DMS114 treated with DMSO at 0.1 percent for 48 hours (cell line): ENCODE results near the gene TSKS.

ENCODE experiments used
- DNase-seq: peaks from one replicate; lab custom pipeline; 2025; ENCODE audit not compliant: unreplicated experiment; lab: John Stamatoyannopoulos, UW

TSKS gene, protein sequence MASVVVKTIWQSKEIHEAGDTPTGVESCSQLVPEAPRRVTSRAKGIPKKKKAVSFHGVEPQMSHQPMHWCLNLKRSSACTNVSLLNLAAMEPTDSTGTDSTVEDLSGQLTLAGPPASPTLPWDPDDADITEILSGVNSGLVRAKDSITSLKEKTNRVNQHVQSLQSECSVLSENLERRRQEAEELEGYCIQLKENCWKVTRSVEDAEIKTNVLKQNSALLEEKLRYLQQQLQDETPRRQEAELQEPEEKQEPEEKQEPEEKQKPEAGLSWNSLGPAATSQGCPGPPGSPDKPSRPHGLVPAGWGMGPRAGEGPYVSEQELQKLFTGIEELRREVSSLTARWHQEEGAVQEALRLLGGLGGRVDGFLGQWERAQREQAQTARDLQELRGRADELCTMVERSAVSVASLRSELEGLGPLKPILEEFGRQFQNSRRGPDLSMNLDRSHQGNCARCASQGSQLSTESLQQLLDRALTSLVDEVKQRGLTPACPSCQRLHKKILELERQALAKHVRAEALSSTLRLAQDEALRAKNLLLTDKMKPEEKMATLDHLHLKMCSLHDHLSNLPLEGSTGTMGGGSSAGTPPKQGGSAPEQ

DNA sequence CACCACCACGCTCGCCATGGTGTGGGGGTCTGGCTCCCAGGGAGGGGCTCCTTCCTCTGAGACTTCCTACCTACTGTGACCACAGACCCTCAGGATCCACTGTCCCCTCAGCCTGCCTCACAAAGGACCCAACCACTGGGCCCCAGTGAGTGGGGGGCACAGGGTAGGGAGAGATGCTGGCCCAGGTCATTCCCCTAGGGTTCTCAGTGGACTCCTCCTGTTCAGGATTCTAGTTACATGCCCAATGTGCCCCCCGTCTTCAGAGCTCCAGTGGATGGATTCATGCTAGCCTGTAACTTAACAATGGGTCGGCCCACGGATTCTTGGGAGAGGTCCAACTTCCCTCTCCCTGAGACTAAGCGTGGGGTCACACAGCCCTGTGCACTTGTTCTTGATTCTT, at the start of gene TSKS:
Gene TSKS (minus strand): TSS at position 77 of the 400 bp plus-strand sequence. CDS start 59 bp downstream, at position 18.
- no peak for DNase-seq

DNA sequence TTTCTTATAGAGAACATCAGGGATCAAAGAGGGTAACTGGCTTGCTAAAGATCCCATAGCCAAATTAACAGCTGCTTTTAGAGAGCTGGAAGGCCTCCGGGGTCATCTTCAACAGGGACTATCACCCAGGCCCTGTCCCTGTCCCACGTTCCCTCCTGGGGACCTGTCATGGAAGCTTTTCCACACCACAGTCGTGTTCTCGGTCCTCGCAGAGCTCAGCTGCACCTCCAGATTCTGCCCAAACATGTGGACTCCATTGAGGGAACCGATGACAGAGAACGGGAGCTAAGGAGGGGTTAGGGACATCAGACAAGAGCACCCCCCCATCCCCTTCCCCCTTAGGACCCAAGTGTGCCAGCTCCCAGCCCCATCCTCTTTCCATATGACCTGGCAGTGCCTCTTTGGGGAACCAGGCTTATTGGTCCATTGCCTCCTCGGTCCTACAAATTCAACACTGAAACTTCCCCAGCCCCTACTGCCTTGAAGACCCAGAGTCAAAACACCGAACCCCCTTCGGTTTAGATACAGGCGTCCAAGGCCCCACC, 49.4 kb upstream of the TSKS start:
- no peak for DNase-seq

DNA sequence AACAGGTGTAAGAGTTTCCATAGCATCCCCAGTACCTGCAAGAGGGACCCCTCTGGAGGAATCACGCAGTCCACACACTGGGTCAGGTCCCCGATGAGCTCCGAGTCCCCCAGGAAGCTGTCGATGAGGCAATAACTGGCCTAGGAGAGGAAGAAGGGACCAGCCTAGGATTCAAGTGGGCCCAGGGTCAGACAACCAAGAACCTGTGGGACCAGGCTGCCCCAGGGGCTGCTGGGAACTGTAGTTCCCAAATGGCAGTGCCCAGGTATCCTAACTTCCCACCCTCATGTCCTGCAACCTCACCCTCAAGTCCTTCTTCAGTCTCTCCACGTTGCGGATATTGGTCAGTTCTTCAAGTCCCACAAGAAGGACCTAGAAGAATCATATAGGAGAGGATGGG, 48.2 kb upstream of the TSKS start:
- DNase-seq, result no peak

DNA sequence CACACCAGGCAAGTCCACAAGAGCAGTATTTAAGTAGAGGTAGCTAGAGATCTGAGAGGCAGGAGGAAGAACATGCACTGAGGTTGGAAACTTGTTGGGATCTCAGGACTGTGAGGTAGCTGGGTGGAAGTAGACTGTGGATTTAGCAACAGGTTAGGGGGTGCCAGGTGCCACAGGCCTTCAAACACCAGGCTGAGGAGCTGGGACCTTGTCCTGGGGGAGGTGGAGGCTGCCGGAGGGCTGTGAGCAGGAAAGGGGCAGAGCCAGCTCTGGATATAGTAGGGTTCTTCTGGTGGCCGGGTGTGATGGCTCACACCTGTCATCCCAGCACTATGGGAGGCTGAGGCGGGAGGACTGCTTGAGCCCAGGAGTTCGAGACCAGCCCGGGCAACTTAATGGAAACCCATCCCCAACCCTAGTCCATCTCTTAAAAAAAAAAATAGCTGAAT, 46.9 kb upstream of the TSKS start:
- DNase-seq, result no peak

DNA sequence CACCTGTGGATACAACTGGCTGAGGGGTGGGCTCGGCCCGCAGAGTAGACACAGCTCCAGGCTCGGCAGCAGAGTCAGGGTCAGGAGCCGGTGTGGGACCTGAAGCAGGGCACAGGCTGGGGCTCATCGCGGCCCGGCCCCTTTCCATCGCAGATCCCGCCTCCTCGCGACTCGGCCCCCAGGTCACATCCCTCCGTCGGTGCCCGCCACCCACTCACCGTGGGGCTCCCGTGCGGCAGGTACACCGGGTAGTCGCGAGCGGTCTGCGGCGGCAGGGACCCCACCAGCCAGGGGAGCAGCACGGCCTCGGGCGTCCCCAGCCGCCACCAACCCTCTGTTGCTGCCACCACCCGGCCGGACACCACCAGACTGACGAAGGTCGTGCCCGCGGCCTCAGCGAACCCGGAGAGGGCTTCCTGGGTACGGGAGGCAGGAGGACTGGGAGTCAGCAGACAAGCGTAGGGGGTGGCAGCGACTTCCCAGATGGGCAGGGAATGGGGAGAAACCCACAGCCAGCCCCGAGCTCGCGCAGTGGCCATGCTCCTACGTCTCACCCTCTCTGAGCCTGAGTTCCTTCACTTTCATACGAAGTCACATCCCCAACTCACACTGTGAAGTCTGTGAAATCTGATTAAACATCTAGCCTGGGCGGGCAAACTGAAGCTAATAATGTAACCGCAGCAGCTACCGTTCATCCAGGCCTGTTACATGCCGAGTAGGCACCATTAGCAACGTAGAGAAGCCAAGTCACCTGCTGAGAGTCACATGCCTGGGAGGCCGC, 46.2 kb upstream of the TSKS start:
- no peak for DNase-seq

DNA sequence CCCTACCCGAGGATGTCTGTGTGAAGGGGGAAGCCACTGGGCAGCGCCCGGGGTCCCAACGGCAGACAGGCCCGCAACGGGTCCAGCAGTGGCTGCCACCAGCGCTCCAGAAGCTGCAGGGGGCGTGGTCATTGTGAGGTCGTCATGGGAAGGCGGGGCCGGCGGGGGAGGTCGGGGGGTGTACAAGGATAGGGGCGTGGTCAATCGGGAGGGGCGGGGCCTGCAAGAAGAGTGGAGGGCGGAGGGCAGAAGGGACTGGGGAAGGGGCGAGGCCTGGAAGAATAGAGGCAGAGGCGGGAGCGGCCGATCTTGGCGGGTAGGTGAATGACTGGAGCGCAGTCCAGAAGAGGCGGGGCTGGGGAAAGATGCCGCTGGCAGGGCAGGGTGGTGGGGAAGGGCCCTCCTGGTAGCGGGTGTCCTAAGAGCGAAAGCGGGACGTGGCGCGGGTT, 45.6 kb upstream of the TSKS start:
- DNase-seq, result no peak

DNA sequence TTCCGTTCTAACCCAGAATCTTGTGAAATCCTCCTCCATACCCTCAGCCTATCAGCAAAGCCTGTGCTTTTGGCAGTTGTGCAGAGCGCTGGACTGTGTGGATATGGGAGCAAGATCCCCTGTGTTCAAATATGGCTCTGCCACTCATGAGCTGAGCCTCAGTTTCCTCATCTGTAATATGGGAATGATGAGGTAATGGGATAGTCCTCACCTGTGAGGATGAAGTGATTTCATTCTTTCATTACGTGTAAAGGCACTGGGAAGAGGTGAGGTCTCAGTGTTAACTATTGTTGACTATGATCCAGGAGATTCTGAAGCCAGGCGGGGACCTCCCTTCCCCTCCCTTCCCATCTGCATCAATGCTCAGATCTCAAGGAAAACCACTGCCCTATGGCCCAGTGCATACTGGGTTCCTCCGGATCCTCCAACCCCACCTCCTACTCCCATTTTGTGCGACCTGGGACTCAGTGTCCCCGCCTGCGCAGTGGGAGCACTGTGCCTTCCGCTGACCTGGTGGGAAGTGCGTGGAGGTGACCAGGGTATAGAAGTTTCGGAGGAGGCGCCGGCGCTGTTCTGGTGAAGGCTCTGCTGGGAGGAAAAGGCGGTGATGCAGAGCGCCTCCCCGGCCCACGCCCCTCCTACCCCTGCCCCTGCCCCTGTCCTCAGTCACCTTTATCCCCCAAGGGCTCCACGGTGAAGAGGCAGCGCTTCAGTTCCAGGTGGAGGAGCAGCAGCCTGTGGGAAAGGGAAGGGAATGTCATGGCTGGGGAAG, 45.0 kb upstream of the TSKS start:
- no peak for DNase-seq

DNA sequence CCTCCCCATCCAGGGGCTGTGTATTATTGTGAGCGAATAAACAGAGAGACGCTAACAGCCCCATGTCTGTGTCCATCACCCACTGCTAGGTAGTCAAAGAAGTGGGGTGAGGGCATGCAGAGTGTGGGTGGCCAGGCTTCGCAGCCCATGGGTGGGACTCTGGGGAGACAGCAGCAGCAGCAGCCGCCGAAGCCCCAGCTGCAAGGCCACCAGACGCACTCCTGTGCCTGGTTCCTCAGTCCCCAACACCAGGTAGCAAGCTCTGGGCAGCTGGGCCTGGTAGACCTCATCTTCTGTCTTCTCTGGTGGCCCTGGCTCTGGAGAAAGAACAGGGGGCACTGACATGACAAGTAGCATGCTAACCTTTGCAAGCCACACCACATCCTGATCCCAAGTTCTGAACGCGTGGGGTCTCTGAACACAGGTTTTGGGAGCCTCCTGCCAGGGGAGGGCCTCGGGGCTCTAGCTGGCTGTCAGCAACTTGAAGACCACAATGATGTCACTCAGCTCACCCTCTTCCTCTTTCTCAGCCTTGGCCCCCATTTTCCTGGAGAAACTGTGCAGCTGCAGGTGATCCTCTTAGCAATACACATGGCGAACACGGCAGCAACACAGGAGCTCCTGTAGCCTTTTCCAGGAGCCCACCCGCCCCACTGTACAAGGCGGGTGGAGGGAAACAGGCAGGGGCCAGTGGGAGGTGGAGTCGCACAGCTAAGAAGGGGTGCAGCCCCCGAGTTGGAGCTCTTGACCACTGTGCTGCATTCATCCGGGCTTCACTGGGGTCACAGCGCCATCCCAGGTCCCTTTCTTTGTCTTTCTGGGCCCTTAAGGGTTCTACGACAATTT, 44.2 kb upstream of the TSKS start:
- no peak for DNase-seq

DNA sequence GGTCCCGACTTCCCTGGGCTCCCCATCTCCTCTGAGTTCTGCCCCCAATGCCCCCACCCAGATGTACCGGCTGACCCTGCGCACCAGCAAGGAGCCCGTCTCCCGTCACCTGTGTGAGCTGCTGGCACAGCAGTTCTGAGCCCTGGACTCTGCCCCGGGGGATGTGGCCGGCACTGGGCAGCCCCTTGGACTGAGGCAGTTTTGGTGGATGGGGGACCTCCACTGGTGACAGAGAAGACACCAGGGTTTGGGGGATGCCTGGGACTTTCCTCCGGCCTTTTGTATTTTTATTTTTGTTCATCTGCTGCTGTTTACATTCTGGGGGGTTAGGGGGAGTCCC, 43.5 kb upstream of the TSKS start:
- no peak for DNase-seq

DNA sequence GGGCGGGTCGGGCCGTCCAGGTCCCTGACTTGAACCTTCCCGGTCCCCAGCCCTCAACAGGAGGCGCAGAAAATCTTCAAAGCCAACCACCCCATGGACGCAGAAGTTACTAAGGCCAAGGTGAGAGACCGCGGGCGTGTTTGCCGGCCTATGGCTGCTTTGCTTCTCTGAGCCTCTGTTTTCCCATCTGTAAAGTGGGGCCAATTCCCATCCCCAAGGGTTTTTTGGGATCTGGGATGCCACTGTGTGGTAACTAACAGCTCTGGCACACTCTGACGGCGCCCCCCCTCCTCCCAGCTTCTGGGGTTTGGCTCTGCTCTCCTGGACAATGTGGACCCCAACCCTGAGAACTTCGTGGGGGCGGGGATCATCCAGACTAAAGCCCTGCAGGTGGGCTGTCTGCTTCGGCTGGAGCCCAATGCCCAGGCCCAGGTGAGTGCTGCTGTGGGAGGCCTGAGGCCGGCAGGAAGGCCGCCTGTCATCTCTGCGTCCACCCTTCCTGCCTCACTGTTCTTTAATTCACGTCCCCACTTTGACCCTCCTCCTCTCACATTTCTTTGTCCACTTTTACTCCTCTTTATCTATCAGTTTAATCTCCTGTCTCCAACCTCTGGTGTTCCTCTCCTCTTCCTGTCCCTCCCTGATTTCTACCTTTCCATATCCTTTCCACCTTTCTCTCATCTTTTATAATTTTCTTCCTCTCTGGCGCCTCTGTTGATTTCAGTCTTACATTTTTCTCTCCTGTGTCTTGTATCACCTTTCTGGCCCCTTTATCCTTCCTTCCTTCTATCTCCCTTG, 42.9 kb upstream of the TSKS start:
- no peak for DNase-seq

DNA sequence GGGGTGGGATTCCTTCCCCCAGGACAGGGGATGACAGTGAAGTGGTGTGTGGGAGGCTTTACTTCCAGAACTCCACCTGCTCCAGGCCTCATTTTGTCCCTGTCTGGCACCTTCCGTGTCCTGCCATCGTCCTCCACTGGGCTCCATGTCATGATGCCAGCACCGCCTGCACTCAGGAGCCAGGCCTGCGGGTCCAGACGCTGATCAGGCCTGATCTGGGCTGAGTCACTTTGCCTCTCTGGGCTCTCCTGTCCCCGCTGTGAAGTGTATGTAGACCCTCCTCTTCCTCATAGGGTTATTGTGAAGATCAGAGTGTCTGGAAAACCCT, 40.4 kb upstream of the TSKS start:
- no peak for DNase-seq

DNA sequence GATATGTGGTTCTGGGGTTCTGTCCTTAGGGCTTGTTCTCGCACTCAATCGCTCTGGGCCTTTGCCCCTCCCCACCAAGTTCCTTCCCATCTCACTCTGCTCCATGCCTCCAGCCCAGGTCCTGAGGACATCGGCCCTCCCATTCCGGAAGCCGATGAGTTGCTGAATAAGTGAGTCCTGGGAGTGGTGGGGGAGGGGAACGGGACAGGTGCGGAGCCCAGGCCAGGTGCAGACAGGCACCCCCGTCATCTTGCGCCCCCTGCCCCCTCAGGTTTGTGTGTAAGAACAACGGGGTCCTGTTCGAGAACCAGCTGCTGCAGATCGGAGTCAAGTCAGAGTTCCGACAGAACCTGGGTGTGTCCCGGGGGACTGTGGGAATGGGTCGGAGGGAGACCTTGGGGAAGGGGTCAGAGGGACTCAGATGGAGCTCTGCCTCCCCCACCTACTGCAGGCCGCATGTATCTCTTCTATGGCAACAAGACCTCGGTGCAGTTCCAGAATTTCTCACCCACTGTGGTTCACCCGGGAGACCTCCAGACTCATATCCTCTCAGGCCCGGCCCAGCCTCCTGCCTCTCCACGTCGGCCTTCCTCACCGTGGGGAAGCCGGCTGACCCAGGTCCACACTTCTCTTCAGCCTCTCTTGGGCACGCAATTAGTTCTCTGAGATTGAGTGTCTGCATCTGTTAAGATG, 39.9 kb upstream of the TSKS start:
- no peak for DNase-seq

DNA sequence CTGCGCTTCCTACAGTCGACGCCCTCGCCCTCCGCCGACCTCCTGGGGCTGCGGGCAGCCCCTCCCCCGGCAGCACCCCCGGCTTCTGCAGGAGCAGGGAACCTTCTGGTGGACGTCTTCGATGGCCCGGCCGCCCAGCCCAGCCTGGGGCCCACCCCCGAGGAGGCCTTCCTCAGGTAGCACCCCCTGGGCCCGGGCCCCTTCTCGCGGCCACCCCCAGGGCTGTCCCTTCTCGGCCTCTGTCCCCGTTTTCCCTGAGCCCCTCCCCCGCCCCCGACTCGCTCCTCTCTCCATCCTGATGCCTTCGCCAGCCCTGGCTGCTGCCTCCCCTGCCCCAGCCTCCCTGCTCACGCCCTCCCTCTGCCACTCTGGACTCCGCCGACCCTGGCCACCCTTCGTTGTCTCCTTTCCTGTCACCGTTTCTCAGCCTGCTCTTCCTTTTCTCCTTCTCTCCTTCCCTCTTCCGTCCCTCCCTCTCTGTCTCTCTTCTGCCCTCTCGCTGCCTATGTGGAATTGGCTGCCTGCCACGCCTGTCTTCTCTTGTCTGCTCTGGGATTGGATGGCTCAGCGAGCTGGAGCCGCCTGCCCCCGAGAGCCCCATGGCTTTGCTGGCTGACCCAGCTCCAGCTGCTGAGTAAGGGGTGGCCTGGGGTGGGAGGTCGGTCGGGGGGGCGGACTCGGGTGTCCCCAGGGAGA, 39.0 kb upstream of the TSKS start:
- peak; percentile 49 for DNase-seq

DNA sequence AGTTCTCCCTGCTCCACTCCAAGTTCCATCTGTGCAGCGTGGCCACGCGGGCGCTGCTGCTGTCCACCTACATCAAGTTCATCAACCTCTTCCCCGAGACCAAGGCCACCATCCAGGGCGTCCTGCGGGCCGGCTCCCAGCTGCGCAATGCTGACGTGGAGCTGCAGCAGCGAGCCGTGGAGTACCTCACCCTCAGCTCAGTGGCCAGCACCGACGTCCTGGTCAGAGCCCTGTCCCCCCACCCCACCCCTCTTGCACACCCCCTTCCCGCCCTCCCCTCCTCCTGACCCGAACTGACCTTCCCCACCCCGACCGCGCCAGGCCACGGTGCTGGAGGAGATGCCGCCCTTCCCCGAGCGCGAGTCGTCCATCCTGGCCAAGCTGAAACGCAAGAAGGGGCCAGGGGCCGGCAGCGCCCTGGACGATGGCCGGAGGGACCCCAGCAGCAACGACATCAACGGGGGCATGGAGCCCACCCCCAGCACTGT, 38.3 kb upstream of the TSKS start:
- no peak for DNase-seq

DNA sequence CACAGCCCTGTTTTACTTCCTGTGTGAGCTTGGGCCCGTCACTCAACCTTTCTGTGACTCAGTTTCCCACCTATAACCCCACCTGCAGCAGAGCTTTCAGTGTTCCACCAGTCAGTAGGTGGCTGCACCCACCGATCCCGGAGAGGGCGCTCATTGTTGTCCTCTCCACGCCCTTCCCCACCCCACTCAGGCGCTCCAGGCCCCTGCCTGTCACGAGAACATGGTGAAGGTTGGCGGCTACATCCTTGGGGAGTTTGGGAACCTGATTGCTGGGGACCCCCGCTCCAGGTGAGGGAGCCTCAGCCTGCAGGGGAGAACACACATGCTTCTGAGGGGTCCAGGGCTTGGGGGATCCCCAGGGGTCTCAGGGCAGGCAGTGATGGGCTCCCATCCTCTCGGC, 37.7 kb upstream of the TSKS start:
- DNase-seq, result no peak

DNA sequence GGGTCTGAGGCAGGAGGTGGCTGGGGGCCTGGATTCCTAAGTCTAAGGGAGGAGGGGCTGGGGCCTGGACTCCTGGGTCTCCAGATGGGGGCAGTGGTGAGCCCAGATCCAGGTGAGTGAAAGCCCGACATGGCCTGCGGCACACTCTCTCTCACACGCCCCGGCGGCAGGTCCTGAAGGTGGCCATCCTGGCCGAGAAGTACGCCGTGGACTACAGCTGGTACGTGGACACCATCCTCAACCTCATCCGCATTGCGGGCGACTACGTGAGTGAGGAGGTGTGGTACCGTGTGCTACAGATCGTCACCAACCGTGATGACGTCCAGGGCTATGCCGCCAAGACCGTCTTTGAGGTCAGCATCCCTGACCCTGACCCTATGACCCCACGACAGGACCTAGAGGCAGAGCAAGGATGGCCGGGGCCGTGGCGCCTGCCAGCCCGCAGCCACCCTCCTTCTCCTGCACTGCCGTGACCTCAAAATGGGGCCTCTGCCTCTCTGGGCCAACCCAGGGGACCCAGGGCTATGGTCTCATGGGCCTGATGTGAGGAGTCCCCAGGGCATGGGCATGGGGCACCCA, 36.8 kb upstream of the TSKS start:
- DNase-seq, result no peak

DNA sequence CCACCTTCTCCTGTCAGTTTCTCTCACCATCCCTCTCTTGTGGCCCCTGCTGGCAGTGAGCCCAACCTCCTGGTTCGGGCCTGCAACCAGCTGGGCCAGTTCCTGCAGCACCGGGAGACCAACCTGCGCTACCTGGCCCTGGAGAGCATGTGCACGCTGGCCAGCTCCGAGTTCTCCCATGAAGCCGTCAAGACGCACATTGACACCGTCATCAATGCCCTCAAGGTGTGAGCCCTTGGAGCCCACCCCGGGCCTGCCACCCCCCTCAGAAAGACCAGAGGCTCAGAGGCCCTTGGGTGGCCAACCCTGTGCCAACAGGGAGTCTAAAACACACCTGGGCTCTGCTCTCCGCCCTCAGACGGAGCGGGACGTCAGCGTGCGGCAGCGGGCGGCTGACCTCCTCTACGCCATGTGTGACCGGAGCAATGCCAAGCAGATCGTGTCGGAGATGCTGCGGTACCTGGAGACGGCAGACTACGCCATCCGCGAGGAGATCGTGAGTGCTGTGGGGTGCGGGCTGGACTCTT, 36.2 kb upstream of the TSKS start:
- DNase-seq, result no peak
